NCI-H2029 (cell line): ENCODE data around the gene CYP1B1.
"Not testable (repeated sequence)": the region's sequence is repeated elsewhere in the genome, so short reads cannot be mapped to it uniquely, and the experiment has no call there.

ENCODE experiments used
- DNase-seq: peaks from one replicate; lab custom pipeline; 2025; lab: John Stamatoyannopoulos, UW

The CYP1B1 gene

DNA sequence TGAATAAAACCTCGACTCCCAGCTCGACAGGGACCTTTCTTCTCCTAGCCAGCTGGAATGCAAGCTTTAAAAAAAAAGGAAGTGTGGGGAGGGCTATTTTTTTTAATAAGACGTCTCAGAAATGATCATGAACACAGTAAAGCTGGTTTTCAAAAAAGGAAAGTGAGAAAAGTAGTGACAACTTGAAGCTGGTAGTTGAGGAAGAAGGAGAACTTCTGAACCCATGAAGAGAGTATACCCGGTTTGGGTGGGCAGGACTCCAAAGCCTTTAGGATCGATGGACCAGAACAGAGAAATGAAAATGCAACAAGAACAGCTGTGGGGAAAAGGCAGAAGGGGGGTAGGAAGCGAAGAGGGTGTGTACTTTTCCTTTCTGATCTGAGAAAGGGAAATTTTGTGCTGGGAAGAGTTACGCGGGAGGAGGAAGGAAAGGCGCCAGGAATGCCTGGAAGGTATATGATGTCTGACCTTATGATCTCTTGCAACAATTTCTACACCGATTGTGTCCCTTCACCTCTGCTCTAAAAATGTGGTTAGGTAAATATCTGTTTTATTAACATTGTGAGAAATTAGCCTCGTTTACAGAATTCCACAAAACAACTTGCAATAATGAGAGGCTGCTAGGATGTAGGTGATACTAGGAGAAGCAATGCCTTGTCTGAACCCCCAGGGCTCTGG, 22.6 kb upstream of the CYP1B1 start:
- DNase-seq, result no peak

DNA sequence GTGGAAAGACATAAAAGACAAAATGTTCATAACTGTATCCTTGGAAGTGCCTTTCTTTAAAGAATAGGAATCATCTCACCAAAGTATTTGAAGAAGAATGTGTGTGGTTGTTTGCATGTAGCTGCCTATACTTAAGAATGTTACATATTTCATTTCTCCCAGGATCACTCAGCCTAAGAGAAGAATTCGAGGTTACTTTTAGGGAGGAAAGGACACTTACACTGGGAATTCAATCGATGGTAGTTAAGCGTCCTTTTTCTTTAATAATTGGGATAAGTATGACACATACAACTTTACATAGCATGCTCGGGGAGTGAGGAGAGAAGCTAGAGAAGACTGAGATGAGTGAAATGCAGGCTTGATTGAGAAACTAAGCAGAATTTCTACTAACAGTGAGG, 22.0 kb upstream of the CYP1B1 start:
- DNase-seq, result no peak

DNA sequence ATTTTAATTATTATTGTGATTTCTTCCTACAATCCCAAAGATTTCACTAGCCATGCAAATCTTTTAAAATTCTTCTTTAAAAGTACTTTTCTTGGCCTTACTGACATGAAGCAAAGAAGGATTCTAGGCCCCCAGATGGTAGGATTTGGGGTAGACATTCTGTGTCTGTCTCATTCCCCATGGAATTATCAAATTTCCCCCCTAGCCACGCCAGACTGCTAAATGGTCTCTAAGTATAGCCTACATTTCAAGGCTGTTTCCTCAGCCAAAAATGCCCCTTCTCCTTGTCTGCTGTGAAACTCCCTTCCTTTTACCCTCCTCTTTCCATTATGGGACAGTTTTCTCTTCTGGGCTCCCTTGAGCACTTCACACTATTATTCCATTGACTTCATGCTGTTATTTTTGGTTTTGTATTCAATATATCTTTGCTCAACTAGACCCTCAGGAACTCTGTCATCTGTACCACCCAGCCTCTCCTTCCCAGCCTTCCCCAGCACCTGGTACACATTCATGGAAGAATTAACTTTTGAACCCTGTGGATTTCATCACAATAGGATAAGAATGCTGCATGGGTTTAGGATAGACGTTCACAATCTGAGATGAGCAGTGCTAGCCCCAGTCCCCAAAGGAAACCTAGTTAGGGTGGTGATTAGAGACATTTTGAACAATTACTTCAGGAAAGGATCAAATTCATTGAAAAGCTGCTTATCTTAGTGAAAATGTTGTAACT, 21.5 kb upstream of the CYP1B1 start:
- no peak for DNase-seq

DNA sequence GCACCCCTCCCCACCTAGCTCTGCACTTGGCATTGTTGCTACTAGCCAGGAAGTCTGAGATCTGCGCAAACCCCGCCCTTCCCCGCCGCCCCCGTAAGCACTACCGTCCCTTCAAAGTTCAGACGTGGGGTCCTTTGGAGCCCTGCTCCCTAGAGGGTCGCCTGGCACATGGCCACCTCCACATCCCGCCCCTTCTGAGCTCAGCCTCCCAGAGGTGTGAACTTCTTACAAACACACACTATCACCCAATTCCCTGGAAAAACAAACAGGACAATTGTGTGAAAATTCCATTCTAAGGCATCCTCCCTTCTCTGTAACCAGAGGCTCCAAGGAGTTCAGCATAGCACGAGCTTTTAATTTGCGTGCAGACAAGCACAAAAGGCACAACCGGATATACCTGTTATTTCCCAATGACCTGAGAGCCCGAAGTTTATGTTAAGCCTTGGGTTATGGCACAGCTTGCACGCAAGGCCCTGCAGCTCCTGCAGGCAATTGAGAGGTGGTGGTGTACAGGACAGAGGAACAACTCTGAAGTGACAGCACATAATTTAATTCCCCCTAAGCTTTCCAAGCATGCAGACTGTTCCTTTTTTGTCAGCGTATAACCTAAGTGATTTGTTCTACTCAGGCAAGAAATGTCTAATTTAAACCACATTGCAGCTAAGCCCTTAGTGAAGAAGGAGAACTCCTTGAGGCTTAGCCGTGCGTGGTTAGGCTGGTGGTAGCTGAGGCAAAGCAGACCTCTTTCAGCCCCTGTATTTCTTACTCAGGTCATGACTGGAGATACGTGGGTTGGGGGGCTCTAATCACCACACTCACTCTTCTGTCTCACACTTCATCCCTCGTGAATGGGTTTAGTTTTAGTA, 20.3 kb upstream of the CYP1B1 start:
- no peak for DNase-seq

DNA sequence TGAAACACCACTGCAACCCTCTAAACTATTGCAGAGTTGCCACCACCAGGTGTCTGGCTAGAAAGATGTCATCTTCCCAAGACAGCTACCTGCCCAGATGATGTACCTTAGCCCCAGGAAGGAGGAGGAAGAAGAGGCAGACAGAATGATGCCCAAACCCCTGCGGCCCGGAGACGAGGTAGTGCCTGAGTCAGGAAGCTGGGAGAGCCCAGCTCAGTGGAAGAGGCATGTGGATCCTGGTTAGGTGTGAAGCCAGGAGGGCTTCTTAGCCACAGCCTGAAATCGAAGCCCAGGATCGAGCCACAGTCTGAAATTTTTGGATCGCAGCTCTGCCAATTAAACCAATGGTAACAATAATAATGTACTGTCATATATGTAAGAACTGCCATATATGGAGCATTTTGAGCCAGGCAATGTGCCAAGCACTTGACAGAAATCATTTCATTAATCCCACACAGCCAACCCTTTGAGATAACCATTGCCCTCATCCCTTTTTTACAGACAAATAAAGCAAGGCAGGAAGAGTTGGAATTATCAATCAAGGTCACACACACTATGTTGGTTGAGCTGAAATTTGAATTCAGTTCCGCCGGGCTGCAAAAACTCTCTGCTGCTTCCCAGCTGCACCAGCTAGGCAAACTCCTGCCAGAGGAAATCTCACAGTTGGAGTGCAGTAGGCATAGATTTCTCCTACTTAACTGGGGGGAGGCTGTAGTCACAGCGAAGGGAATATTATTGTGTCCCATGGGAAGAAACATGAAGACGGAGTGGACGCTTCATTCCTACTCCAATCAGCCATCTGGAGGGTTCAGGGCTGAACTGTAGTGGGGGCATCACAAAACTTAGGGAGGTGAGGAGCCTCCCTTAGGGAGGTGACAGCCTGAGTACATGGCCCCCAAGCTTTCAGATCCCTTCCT, 19.4 kb upstream of the CYP1B1 start:
- DNase-seq, result no peak

DNA sequence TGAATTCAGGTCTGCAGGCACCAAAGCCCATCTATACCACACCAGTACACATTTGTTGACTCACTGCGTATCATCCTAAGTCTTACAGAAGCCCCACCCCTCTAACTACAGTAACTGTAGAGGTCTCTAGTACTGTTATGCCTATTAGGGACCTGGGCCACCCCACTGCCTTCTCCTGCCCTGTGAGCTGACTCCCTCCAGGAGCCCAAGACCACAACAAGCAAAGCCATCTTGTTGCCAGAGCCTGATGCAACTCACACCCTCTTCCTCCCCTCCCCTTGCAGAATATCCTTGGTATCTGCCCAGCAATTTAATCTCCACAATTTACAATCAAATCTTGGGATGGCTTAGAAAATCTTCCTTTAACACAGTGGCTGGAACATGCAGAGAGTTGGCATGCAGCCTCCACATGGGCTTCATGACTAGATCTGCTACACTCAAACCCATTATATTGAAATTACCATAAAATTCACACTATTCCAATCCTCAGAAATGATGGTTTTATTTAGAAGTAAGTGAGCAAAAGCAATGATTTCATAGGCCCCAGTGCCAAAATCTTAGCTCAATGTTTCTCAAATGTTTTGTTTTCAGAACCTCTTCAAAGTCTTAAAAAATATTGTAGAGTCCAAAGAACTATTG, 17.7 kb upstream of the CYP1B1 start:
- no peak for DNase-seq

DNA sequence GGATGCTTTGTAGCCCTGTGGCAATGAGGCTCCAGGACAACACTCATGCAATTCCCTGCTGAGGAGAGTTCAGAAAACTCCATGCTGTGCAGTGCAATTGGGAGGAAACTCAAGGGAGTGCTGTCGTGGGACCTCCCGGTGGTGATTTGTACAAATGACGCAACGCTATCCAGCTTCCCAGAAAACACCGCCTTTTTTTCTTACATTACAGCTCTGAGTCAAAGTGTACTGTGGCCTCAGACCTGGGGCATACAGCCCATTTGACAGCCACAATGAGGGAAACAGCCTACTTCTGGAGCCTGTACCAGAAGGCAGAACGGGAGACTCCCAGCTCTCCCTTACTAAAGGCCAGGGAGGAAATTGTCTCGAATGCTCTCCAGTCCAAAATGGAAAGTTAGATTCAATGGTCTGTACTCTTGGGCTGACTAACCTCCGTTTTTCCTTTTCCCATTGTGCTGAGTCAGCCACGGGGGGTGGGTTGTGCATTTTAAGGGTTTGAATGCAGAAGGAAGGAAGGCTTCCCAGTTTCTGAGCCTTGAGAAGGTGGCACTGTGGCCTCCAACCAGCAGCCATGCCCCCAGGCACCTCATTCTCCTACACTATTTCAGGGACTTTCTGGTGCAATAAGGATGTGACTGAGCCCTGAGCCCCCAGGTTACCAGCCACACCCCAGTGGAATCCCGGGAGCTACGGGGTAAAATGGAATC, 16.4 kb upstream of the CYP1B1 start:
- DNase-seq, result no peak

DNA sequence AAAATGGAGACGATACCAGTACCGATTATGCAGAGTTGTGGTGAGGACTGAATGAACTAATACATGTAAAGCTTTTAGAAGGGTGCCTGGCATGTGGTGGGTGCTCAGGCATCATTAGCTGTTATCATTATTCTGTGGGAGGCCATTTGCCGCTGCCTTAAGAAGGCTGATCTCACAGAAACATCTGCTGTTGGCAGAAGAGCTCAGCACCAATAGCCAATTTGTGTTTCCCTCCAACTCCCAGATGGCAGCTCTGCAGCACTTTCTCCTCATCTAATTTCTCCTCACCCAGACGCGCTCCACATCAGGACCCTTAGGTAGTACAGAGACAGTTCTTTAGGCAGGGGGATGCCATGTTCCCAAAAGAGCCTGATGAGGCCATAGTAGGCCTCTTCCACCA, 15.8 kb upstream of the CYP1B1 start:
- no peak for DNase-seq

DNA sequence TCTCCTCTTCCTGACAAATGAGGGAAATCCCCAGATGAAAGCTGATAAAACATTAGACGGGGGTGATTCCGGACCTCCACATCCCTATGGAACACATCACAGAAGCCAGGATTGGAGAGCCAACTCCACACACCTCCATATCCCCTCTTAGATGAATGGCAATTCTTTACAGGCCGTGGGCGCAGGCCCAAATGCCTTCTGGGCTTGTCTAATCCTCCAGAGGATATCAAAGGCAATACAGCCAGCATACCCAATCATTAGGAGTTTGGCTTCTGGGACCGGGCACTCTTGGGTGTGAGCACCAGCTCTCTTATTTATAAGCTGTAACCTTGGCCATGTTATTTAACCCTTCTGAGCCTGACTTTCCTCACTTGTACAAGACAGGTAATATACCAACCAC, 15.0 kb upstream of the CYP1B1 start:
- no peak for DNase-seq

DNA sequence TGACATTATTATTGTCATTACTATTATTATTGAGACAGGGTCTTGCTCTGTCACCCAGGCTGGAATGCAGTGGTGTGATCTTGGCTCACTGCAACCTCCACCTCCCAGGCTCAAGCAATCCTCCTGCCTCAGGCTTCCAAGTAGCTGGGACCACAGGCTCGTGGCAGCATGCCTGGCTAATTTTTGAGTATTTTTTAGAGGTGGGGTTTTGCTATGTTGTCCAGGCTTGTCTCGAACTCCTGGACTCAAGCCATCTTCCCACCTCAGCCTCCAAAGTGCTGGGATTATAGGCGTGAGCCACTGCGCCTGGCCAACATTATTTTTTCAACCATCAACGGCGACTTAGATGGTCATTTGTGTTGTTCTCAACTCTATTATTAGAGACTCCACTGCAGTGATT, 14.3 kb upstream of the CYP1B1 start:
- DNase-seq, result not testable (repeated sequence)

DNA sequence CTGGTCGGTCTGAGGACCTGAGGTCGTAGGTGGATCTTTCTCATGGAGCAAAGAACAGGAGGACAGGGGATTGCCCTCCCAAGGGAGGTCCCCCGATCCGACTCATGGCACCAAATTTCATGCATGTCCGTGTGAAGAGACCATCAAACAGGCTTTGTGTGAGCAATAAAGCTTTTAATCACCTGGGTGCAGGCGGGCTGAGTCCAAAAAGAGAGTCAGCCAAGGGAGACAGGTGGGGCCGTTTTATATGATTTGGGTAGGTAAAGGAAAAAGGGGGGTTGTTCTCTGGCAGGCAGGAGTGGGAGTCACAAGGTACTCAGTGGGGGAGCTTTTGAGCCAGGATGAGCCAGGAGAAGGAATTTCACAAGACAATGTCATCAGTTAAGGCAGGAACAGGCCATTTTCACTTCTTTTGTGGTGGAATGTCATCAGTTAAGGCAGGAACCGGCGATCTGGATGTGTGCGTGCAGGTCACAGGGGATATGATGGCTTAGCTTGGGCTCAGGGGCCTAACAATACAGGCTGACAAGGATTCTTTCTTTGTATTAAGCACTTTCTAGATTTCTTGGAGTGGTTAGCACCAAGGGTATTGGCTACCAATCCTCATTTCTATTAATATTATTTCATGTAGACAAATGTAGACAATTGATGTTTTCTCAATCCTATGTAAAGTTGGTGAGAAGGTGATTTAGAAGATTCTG, 10.2 kb upstream of the CYP1B1 start:
- not testable (repeated sequence) for DNase-seq

DNA sequence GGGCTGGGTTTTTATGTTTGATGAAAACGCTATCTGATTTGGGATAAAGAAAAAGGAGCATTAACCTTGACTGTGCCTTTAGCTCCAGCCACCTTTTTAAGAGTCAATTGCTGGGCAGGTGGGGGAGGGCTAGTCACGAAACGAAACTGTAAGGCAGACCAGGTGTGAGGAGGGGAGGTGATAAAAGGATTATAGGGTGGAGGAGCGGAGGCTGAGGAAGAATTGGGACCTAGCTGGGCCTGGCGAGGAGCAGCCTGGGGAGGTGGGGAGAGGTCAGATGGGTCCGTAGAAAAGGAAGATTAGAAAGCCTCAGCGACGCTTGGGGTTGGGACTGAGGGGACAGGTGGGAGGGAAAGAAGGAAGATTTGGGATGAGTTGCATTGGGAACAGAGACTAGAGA, 8.6 kb upstream of the CYP1B1 start:
- DNase-seq, result not testable (repeated sequence)

DNA sequence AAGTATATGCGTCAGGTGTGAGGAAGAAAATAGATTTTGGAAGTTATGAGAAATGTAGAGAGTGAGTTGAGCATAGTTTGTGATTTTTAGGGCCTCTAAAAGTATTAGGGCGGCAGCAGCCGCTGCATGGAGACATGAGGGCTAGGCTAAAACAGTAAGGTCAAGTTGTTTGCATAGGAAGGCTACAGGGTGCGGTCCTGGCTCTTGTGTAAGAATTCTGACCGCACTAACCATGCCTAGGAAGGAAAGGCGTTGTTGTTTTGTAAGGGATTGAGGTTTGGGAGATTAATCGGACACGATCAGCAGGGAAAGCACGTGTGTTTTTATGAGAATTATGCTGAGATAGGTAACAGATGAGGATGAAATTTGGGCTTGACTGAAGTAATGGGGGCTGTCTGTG, 6.8 kb upstream of the CYP1B1 start:
- not testable (repeated sequence) for DNase-seq

DNA sequence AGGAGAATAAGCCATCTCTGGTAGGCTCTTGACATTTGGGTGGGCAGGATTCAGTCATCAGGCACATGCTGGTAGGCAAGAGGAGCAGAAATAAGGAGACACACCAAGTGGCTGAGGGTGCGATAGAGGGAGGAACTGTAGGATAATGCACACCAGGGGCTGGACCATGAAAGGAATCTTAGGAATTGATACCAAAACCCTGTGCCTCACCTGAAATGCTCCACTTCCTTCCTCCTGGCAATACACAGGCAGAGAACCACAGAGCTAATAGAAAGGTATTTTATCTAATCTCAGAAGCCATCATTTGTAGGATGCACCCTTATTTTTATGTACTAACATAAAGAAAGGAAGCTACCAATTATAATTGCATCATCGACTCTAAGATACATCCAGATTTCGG, 4.4 kb upstream of the CYP1B1 start:
- DNase-seq, result no peak

DNA sequence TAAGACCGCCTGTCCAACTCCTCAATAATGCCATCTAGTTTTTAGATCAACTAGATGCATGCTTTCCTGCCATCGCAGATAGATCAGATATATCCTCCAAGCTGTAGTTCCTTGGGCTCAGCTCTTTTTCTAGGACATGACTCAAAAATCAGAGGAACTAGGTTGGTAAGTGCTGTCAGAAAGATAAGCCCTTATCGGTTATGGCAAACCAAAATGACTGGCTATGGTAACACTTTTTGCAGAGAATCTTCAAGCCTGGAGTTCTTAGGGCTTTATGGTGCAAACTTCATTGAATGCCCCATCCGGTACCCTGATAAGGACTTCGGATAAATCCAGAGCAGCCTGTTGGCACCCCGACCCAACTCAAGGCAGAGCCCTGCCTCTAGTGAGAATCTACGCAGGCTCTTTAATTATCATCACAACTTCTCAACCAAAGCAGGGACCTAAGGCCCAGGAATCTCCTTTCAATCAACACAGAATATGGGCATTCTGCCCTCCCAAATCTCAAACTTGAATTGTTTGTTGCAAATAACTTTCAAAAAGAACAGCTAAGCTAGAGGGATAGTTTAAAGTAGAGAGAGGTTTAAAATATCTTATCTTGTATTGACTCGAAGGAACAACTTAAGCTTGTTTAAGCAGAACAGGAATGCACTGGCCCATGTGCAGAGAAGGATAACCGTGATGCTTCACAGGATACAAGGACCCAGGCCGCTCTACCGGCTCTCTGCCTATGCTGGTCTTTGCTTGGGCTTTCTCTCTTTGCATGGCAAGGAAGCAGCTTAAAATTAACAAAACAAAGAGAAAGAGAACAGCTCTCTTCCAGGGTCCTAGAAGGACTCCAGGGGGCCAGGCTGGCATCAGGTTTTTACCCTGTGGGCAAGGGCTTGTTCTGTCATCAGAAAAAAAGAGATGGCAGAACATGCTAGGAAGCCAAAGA, 3.4 kb upstream of the CYP1B1 start:
- no peak for DNase-seq

DNA sequence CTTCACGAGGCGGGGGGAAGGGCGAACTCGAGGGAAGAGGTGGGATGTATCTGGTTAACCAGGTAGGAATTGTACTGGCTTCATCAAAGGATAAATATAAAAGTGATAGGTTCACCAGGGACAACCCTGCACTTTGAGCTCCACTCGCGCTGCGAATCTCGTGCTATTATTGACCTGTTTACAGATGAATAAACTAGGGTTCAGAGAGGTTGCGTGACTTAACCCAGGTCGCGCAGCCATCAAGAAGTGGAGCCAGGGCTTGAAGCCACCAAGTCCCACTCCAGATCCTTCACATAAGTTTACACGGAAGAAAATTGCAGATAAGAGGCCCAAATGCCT, 1.4 kb upstream of the CYP1B1 start:
- no peak for DNase-seq

DNA sequence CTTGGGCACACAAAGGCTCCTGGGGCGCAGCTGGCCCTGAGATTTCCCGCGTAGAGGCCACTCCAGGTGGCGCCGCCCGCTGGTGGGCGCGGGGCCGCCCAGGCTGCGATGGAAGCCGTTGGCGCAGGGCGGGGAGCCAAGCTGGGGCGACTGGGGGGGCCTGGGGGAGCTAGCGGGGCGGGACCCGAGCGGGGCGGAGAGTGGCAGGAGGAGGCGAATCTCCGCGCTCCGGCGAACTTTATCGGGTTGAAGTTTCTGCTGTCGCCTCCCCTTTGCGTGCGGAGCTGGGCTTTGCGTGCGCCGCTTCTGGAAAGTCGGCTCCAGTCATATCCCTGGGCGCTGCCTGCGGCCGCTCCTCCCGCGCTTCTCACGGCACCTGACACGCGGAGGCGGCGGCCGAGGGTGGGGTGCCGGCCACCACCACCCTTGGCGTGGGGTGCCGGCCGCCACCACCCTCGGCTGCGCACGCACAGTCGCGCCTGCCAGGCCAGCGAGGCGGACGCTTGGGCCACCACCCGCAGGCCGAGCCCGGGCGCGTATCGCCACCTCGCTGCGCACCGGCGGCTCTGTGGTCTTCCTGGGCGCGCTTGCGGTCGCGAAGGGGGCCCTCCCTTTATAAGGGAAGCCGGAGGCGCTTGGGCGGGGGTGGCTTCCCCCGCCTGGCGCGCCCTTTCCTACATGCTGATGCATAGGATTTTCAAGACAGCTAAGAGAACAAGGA, 919 bp upstream of the CYP1B1 start:
- DNase-seq, result no peak

DNA sequence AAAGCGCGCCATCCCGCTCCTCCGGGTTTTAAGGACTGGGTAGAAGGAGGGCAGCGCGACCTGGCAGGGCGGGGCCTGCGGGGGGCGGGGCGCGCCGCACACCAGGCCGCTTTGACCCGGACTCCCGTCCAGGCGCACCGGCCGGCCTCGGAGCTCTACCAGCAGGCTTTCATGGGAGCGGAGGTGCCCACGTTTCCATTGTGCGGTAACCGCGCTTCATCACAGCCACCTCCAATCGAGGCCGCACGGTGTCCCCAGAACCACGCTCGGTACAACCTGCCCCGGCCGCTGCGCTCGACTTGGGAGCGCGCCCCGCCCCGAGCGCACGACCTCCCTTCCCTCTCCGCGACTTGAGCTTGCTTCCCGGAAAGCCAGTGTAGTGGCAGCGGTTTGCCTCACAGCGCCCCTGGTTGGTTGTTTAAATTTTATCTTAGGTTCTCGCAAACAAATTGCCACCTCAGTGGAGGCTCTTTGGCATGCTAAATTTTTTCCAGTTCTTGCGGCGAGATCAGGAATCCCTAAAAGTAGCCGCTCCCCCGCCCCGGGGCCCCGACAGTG, 280 bp upstream of the CYP1B1 start:
- no peak for DNase-seq
